A549 (cell line): ENCODE data around the gene PDZD7.

ENCODE experiments used
- CTCF ChIP-seq: fragments of >200 bp; sonication (Bioruptor Twin); formaldehyde crosslinking; IDR thresholded peaks from 3 replicates; pipeline ENCODE4 v1.5.1; 2016
- ELK1 ChIP-seq: fragments of 150-350 bp; IDR thresholded peaks from 2 replicates; pipeline ENCODE4 v1.6.1; 2014; ENCODE audit warnings: low read depth, mild to moderate bottlenecking, low read length
- EP300 ChIP-seq, 2 experiments: fragments of >200 bp; sonication (Bioruptor Twin); formaldehyde crosslinking; IDR thresholded peaks; 2 replicates in 1 of 2; 3 replicates in 1 of 2; pipeline ENCODE4 v1.6.1; 2016 to 2017
- ESRRA ChIP-seq: fragments of 150-350 bp; IDR thresholded peaks from 2 replicates; pipeline ENCODE4 v1.6.1; 2014; ENCODE audit warnings: mild to moderate bottlenecking, low read length, borderline replicate concordance
- FOSB ChIP-seq: fragments of 250-450 bp; sonication (Bioruptor Pico); IDR thresholded peaks from 2 replicates; pipeline ENCODE4 v1.5.0; 2020; ENCODE audit warnings: mild to moderate bottlenecking, moderate library complexity
- JUN ChIP-seq, 2 experiments: fragments of >200 bp; sonication (Bioruptor Twin); formaldehyde crosslinking; IDR thresholded peaks; 2 replicates in 1 of 2; 3 replicates in 1 of 2; pipeline ENCODE4 v1.6.1; 2016 to 2017
- MYC ChIP-seq: IDR thresholded peaks from 2 replicates; pipeline ENCODE4 v1.6.1; 2012; ENCODE audit warnings: mild to moderate bottlenecking, inconsistent platforms, low read length, improper control_type of control experiment, borderline replicate concordance
- PHF8 ChIP-seq: fragments of 200-600 bp; sonication (generic); IDR thresholded peaks from 2 replicates; pipeline ENCODE4 v1.6.1; 2016; ENCODE audit warnings: low read depth, mild to moderate bottlenecking, antibody characterized with exemption, moderate library complexity, borderline replicate concordance
- POLR2A ChIP-seq: IDR thresholded peaks from 2 replicates; pipeline ENCODE4 v1.6.1; 2012; ENCODE audit warnings: mild to moderate bottlenecking, low read length
- POLR2AphosphoS2 ChIP-seq: conservative IDR thresholded peaks from 2 replicates; pipeline ENCODE4 v1.6.1; 2012; ENCODE audit warnings: low read length, improper control_type of control experiment, inconsistent platforms
- SREBF2 ChIP-seq: fragments of 450-650 bp; IDR thresholded peaks from 2 replicates; pipeline ENCODE4 v1.6.1; 2014; ENCODE audit warnings: mild to moderate bottlenecking, moderate library complexity

GRCh38 chr10:101054876-101055275 lies 23.9 kb upstream of the PDZD7 start:
- TF ChIP-seq CTCF (no peak), ELK1 (no peak), ESRRA (no peak), POLR2A (no peak), SREBF2 (no peak), PHF8 (no peak), MYC (no peak), JUN (IDR thresholded peaks at IDR 0.05) (no peak), EP300 (IDR thresholded peaks at IDR 0.05) (no peak), POLR2AphosphoS2 (no peak), FOSB (CRISPR knock-in tag) (no peak)
